A204.1 (cell line): Measurements from ENCODE around the gene SCAPER.

Experiments used
- FAIRE-seq: peaks from 2 replicates; lab custom pipeline; 2012; peaks lifted over from hg19 to GRCh38; lab: Jason Lieb, UNC

Gene SCAPER

GRCh38 chr15:76905013-76905839, at the start of gene SCAPER:
Gene SCAPER (minus strand): TSS chr15:76905340. CDS start chr15:76883817, 21,523 bp downstream.
- no peak for FAIRE-seq

- no peak for FAIRE-seq
Measured at GRCh38 chr15:76954744-76955143, 49.6 kb upstream of the SCAPER start.

GRCh38 chr15:76953913-76954312, 48.8 kb upstream of the SCAPER start:
- FAIRE-seq = no peak

GRCh38 chr15:76951220-76951619, 46.1 kb upstream of the SCAPER start:
- no peak for FAIRE-seq

- FAIRE-seq = no peak
Measured at GRCh38 chr15:76947454-76947853, 42.3 kb upstream of the SCAPER start.

- FAIRE-seq = no peak
Measured at GRCh38 chr15:76945494-76946093, 40.5 kb upstream of the SCAPER start.

- no peak for FAIRE-seq
Measured at GRCh38 chr15:76942331-76942730, 37.2 kb upstream of the SCAPER start.

GRCh38 chr15:76941636-76942035, 36.5 kb upstream of the SCAPER start:
- no peak for FAIRE-seq

GRCh38 chr15:76939715-76940114, 34.6 kb upstream of the SCAPER start:
- no peak for FAIRE-seq

- FAIRE-seq = no peak
Measured at GRCh38 chr15:76938752-76939151, 33.6 kb upstream of the SCAPER start.

GRCh38 chr15:76936671-76937070, 31.5 kb upstream of the SCAPER start:
- FAIRE-seq = no peak

- no peak for FAIRE-seq
Measured at GRCh38 chr15:76935620-76936019, 30.5 kb upstream of the SCAPER start.

GRCh38 chr15:76932135-76932966, 27.2 kb upstream of the SCAPER start:
- no peak for FAIRE-seq

- FAIRE-seq = no peak
Measured at GRCh38 chr15:76931397-76932134, 26.4 kb upstream of the SCAPER start, which contains the start of gene RCN2. Gene RCN2 (plus strand): TSS chr15:76931749. CDS start chr15:76931842, 93 bp downstream.

GRCh38 chr15:76930831-76931396, 25.8 kb upstream of the SCAPER start:
- no peak for FAIRE-seq

GRCh38 chr15:76929011-76929760, 24.0 kb upstream of the SCAPER start:
- no peak for FAIRE-seq

- no peak for FAIRE-seq
Measured at GRCh38 chr15:76928201-76928600, 23.1 kb upstream of the SCAPER start.

GRCh38 chr15:76916369-76916768, 11.2 kb upstream of the SCAPER start:
- no peak for FAIRE-seq

- FAIRE-seq = no peak
Measured at GRCh38 chr15:76913737-76914136, 8.6 kb upstream of the SCAPER start.

GRCh38 chr15:76912430-76912829, 7.3 kb upstream of the SCAPER start:
- FAIRE-seq = no peak

GRCh38 chr15:76905855-76906254, 715 bp upstream of the SCAPER start:
- no peak for FAIRE-seq
